Measurements from ENCODE around the gene ARHGAP26.

ARHGAP26 gene

GRCh38 chr5:143237664-143238063 is 467.5 kb downstream of the ARHGAP26 start:
- DNase-seq, result no peak

DNA sequence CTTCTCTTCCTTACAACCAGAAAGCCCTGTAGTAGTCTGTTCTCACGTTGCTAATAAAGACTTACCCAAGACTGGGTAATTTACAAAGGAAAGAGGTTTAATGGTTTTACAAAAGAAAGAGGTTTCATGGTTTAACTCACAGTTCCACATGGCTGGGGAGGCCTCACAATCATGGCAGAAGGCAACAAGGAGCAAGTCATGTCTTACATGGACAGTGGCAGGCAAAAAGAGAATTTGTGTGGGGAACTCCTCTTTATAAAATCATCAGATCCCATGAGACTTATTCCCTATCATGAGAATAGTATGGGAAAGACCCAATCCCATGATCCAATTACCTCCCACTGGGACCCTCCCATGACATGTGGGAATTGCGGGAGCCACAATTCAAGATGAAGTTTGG is 468.4 kb downstream of the ARHGAP26 start:
- DNase-seq, result no peak

DNA sequence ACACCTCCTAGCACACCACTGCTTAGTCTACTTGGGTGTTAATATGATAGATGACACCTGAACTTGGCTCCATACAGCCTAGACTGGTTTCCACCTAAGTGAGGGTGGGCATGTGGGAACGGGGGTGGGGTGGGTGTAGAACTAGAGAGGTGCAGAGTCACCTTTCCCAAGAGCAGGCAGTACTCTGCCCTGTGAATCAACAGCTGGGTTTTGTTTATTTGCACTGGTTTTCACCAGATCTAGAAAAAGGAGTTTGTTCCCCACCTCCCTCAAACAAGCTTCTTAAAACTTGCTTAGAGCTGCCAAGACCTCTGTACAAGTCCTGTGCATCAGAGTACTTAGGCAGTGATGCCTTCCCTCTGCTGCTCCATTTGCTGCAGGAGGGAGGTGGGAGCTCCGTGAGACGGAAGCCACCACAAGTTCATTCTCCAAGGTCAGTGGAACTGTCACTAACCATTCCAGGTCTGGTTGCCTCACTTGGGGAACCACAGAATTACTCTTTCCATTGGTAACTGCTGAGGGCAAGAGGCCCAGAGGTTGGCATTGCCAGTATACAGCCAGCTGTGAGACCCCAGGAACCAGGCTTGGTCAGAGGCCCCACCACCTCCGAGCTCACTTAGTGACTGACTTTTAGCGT is 469.8 kb downstream of the ARHGAP26 start:
- no peak for DNase-seq

GRCh38 chr5:143241892-143242291 is 471.7 kb downstream of the ARHGAP26 start:
- DNase-seq, result no peak

DNA sequence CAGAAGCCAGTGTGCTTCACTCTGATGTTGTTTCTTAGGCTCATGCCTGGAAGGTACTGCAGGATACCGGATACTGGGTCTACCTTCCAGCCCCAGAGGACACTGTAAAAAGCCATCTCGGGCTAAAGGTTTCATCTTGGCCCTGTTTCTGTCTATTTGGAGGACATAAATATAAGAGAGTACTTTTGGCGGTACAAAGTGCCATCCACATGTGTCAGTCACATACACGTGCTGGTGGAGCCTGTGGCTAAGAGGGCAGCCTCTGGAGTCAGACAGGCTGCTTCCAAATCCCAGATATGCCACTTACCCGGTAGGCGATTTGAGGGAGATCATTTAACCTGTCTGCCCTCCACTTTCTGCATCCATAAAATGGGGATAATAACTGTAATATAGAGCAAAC is 472.9 kb downstream of the ARHGAP26 start:
- DNase-seq, result no peak

DNA sequence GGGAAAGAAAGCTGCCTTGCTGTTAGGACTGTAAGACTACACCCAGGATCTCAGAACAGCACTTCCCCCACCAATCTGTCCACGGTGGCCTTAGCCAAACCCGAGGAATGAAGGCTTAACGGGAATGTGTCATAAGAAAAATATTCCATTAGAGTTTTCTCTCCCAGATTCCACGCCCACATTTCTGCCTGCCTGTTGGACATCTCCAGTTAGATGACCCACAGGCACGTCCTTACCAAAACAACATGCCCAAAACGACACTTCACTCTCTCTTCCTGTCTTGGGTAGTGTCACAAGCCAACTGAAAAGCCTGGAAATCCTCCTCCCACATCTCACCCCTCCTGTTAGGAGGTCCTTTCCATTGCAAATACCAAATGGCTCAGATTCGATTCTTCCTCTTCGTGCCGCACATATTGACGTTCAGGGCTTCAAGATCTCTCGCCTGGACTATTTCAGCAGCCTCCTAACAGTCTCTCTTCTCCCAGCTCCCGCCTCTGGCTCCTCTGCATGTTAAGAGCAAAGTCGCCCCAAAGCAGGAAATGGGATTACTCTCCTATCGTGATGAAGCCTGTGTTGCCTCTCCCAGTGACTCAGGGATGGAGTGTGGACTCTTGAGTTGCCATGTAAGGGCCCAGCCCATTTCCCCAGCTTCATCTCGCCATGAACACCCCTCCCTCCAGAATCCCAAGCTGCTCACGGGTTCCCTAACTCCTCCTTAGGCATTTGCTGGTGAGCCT is 474.0 kb downstream of the ARHGAP26 start:
- DNase-seq, result no peak

DNA sequence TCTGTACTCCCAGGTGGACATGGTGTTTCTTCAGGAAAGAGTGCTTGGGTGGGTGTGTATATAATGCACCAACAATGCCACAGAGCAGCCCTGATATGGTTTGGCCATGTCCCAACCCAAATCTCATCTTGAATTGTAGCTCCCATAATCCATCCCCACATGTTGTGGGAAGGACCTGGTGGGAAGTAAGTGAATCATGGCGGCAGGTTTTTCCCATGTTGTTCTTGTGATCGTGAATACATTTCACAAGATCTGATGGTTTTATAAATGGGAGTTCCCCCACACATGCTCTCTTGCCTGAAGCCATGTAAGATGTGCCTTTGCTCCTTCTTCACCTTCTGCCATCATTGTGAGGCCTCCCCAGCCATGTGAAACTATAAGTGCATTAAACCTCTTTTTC is 474.8 kb downstream of the ARHGAP26 start:
- DNase-seq, result no peak

GRCh38 chr5:143245929-143246561 is 475.9 kb downstream of the ARHGAP26 start:
- DNase-seq, result no peak

GRCh38 chr5:143247134-143247815 is 477.1 kb downstream of the ARHGAP26 start:
- no peak for DNase-seq

GRCh38 chr5:143248391-143248790 is 478.2 kb downstream of the ARHGAP26 start:
- DNase-seq, result no peak

DNA sequence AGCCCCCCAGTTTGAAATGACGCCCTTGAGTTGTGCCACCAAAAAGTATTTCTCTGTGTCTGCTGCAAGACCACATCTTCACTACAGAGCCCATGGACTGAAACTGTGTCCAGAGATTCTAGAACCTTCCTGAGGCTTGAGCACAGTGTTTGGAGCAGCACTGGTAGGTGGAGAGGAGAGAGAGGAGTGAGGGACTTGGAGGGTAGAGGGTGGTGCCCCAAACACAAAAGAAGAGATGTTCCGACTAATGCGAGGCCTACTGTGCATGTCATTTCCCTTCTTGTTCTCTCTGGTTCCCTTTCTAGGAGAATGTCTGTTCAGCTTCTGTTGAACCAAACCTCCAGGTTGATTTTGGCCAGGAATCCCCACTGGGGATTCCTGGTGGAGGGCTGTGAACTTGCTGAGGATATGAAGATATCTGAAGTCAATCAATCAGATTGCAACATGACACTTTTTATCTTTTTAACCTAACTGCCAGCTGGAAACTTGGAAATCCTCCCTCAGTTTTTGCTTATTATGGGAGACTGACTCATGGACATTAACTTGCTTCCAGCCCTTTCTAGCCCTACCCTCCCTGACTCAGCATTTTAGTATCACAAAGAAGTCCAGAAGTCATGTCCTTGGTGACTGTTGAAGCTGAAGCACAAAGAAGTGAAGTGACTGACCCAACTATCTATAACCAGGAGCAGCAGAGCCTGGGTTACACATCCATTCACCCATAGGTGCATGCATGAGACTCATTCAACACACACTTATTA is 478.8 kb downstream of the ARHGAP26 start:
- no peak for DNase-seq

DNA sequence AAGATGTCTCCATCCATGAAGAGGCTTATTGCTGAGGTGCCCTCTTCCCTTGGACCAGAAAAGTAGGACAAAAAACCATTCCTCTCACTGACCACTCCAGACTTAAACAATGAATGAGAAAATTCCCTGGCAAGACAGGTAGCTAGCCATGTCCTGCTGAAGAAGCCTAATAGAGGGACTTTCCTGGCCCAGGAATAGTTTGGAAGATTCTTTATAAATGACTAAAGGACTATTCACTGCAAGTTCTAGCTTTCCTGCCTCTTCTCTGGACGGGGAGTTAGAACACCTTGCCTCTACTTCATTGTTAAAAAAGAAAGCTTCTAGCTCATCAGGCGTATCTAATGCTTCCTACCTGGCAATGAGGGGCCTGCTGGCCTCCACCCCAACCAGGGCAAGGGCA is 479.7 kb downstream of the ARHGAP26 start:
- DNase-seq, result no peak

DNA sequence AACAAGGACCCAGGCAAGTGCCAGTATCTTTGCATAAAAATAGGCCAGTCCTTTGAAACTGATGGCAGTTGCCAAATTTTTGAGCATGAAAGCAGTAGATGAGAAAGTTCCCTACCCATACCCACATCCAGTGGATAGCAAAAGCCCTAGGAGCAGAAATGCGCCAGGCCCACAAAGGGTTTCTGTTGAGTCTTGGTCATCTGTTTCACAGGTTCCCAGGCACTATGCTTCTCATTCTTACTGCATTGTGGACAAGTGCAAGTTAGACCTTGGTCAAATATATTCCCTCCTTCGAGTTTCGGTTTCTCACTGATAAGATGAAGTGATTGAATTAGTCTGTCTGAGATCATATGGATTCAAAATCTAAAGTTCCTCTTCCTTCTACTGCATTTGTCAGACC is 481.0 kb downstream of the ARHGAP26 start:
- DNase-seq, result no peak

GRCh38 chr5:143251946-143252345 is 481.8 kb downstream of the ARHGAP26 start:
- DNase-seq, result no peak

- no peak for DNase-seq
Measured at GRCh38 chr5:143254819-143255218, 484.6 kb downstream of the ARHGAP26 start.

- DNase-seq, result no peak
Measured at GRCh38 chr5:143258559-143259253, 488.5 kb downstream of the ARHGAP26 start.

GRCh38 chr5:143259254-143259605 is 489.1 kb downstream of the ARHGAP26 start:
- DNase-seq, result no peak

- no peak for DNase-seq
Measured at GRCh38 chr5:143261748-143262392, 491.7 kb downstream of the ARHGAP26 start.

GRCh38 chr5:143262393-143263174 is 492.4 kb downstream of the ARHGAP26 start:
- no peak for DNase-seq

DNA sequence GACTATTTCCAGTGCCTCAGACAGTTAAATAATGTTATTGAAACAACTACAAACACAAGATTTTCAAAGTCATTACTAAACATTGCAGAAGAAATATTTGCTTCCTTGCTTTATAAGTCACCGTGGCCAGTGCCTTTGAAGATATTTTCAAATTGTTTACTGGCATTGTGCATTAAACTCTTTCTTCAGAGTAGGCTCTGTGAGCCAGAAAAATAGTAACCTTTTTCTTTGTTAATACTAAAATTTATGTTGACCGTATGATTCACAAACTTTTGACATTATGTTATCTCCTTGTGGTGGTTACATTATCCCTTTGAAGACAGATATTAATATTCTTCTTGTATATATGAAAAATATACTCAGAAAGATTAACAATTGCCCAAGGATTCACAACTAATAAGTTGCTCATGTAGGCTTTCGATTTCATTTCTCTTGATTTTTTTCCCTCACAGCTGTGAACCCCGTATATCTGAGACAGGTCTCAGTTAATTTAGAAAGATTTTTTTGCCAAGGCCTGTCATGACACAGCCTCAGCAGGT is 493.2 kb downstream of the ARHGAP26 start:
- no peak for DNase-seq

GRCh38 chr5:143265995-143266394 is 495.8 kb downstream of the ARHGAP26 start:
- no peak for DNase-seq
